Hepatocyte (in vitro differentiated cells): ENCODE measurements around the gene C1orf198.

Experiments
- CTCF ChIP-seq: fragments of 200-600 bp; sonication (generic); IDR thresholded peaks from 2 replicates; pipeline ENCODE4 v1.5.1; 2016; ENCODE audit warnings: antibody characterized with exemption, mild to moderate bottlenecking; ENCODE audit not compliant: poor library complexity
- EZH2phosphoT487 ChIP-seq: fragments of 200-600 bp; sonication (generic); IDR thresholded peaks from one replicate; pipeline ENCODE4 v1.6.1; 2018; ENCODE audit warnings: antibody characterized with exemption, mild to moderate bottlenecking, low read depth, moderate library complexity; ENCODE audit not compliant: unreplicated experiment, severe bottlenecking

DNA sequence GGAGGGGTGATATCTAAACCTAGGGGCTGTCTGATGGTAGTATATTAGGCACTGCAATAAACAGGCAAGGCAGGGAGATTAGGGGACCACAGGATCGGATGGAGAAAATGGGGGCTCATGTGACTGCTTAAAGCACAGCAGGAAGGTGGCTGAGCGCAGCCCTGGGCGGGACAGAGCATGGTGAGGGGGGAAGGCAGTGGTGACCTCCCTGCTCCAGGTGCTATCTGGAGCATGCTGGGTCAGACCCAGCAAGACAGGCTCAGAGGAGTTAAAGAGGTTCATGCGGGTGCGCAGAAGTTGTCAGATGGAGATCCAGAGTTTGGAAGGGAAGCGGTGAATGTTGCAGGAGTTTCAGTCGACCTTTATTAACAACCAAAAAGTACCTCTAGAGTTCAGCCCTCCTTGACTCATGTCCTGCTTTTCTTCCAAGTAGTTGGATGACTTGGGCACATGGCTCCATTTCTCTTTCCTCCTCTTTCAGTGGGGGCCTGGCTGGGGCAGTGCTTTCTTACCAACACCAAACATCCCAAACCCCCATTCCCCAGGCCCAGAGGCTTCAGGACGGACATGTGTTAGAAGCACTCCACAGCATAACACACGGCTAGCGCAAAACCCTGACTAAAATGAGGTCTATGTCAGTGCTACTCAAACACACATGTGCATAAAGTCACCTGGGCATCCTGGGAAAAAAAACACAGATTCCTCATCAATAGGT is 79.6 kb downstream of the C1orf198 start:
- TF ChIP-seq CTCF (no peak), EZH2phosphoT487 (no peak)
